GM12878 (cell line): ENCODE data around the gene ADM. TPM values are rescaled to one million over a fixed set of nuclear protein-coding genes. Genes with fewer than 3 reads are reported as not detected.
A peak's percentile ranks its signal among the peaks of the same experiment; 100 is the strongest.

Experiments used
- ASH2L ChIP-seq: fragments of 300-600, 200-600 bp; sonication (generic); IDR thresholded peaks from 2 replicates; pipeline ENCODE4 v1.6.1; 2017; ENCODE audit warnings: low read depth, mild to moderate bottlenecking, borderline replicate concordance
- BACH1 ChIP-seq: fragments of 450-650 bp; IDR thresholded peaks from 2 replicates; pipeline ENCODE4 v1.6.1; 2017; ENCODE audit warnings: mild to moderate bottlenecking, borderline replicate concordance
- BCL11A ChIP-seq: IDR thresholded peaks from 2 replicates; pipeline ENCODE4 v1.6.1; 2011; ENCODE audit warnings: low read depth, low read length
- BHLHE40 ChIP-seq, 2 experiments: fragments of 450-650 bp in 1 of 2; IDR thresholded peaks; 2 replicates each; pipeline ENCODE4 v1.6.1; 2011 to 2017; ENCODE audit warnings: low read depth in 2 of 2, borderline replicate concordance in 1 of 2, improper control_type of control experiment in 1 of 2, low read length in 1 of 2, mild to moderate bottlenecking in 1 of 2
- CBX3 ChIP-seq: fragments of 200-600 bp; sonication (generic); IDR thresholded peaks from 2 replicates; pipeline ENCODE4 v1.6.1; 2016; ENCODE audit warnings: low read depth, borderline replicate concordance
- CEBPB ChIP-seq, 2 experiments: fragments of 150-350 bp in 1 of 2; IDR thresholded peaks; 2 replicates each; pipeline ENCODE4 v1.6.1; 2012 to 2014; ENCODE audit warnings: low read depth in 2 of 2, low read length in 2 of 2, borderline replicate concordance in 1 of 2, inconsistent platforms in 1 of 2
- CTCF ChIP-seq, 3 experiments: IDR thresholded peaks in 2 of 3; conservative IDR thresholded peaks in 1 of 3; 2 replicates each; pipeline ENCODE4 v1.5.1; 2011; ENCODE audit warnings: low read depth in 3 of 3, low read length in 3 of 3, mild to moderate bottlenecking in 3 of 3, control low read depth in 2 of 3, moderate library complexity in 2 of 3, inconsistent platforms in 1 of 3, mixed read lengths in 1 of 3; ENCODE audit not compliant: control insufficient read depth in 2 of 3, insufficient read depth in 1 of 3; ENCODE audit errors: extremely low read depth in 1 of 3
- DPF2 ChIP-seq: fragments of 450-650 bp; IDR thresholded peaks from 2 replicates; pipeline ENCODE4 v1.6.1; 2017; ENCODE audit warnings: mild to moderate bottlenecking
- FOS ChIP-seq: IDR thresholded peaks from 3 replicates; pipeline ENCODE4 v1.6.1; 2011; ENCODE audit warnings: borderline replicate concordance; ENCODE audit not compliant: insufficient read length; ENCODE audit errors: extremely low read depth
- KLF5 ChIP-seq: fragments of 450-650 bp; IDR thresholded peaks from 2 replicates; pipeline ENCODE4 v1.6.1; 2014; ENCODE audit warnings: mild to moderate bottlenecking; ENCODE audit not compliant: partially characterized antibody
- MYB ChIP-seq: fragments of 150-350 bp; IDR thresholded peaks from 2 replicates; pipeline ENCODE4 v1.6.1; 2014; ENCODE audit warnings: mild to moderate bottlenecking, low read depth, low read length, borderline replicate concordance
- POLR2AphosphoS5 ChIP-seq: IDR thresholded peaks from 2 replicates; pipeline ENCODE4 v1.6.1; 2011; ENCODE audit warnings: mild to moderate bottlenecking, low read length, inconsistent platforms
- RAD21 ChIP-seq: IDR thresholded peaks from 2 replicates; pipeline ENCODE4 v1.6.1; 2011; ENCODE audit warnings: mild to moderate bottlenecking, low read depth, low read length, moderate library complexity; ENCODE audit not compliant: insufficient read depth
- RBBP5 ChIP-seq: fragments of 200-600 bp; sonication (generic); conservative IDR thresholded peaks from 2 replicates; pipeline ENCODE4 v1.6.1; 2016
- SUPT20H ChIP-seq: IDR thresholded peaks from 2 replicates; pipeline ENCODE4 v1.6.1; 2011; ENCODE audit warnings: low read depth, mild to moderate bottlenecking, low read length, moderate library complexity, borderline replicate concordance; ENCODE audit not compliant: control insufficient read depth
- TCF12 ChIP-seq: IDR thresholded peaks from 2 replicates; pipeline ENCODE4 v1.6.1; 2011; ENCODE audit warnings: low read depth, mild to moderate bottlenecking, low read length
- ZBTB33 ChIP-seq: fragments of 450-650 bp; IDR thresholded peaks from 2 replicates; pipeline ENCODE4 v1.6.1; 2017; ENCODE audit warnings: mild to moderate bottlenecking
- polyA plus RNA-seq, 11 experiments: library from polyadenylated mRNA; depleted of rRNA in 4 of 11; unstranded in 6 of 11; stranded (reverse) in 5 of 11; fragments of >200 nt; fragmentation: Nextera tagmentation in 4 of 11; fragmentation: Illumina TruSeq in 1 of 11; extraction: Ambion mirVana in 4 of 11; extraction: Trizol in 1 of 11; gene quantifications; 1 replicate in 1 of 11; 2 replicates in 10 of 11; pipeline versions ENCODE4 v1.2.1 to v1.2.3, GENCODE V29; 2011 to 2016; ENCODE audit warnings: inconsistent platforms in 2 of 11, missing spikeins in 2 of 11, low read depth in 1 of 11
- total RNA-seq, 4 experiments: library from RNA; depleted of rRNA in 3 of 4; stranded (reverse); fragments of >200 nt in 3 of 4; fragmentation: Illumina TruSeq in 1 of 4; extraction: Trizol in 1 of 4; gene quantifications; 2 replicates each; pipeline versions ENCODE4 v1.2.1 to v1.2.3, GENCODE V29; 2013 to 2021
- TF ChIP-seq, protein P1 (sequence below): fragments of 450-650 bp; IDR thresholded peaks from 2 replicates; pipeline ENCODE4 v1.6.1; 2016; ENCODE audit warnings: mild to moderate bottlenecking
- TF ChIP-seq, protein P2 (sequence below): fragments of 450-650 bp; IDR thresholded peaks from 2 replicates; pipeline ENCODE4 v1.6.1; 2017; ENCODE audit warnings: mild to moderate bottlenecking, moderate library complexity
- TF ChIP-seq, protein P3 (sequence below): IDR thresholded peaks from 2 replicates; pipeline ENCODE4 v1.6.1; 2012; ENCODE audit warnings: low read depth, low read length, improper control_type of control experiment

The ADM gene
- total and polyA plus RNA-seq, 10 of the 15 experiments (the other 5 are each of a cell fraction or from before 2014, with no cell fraction given) = 0.11 to 4.2 (median 0.21) TPM; not detected in 7

DNA sequence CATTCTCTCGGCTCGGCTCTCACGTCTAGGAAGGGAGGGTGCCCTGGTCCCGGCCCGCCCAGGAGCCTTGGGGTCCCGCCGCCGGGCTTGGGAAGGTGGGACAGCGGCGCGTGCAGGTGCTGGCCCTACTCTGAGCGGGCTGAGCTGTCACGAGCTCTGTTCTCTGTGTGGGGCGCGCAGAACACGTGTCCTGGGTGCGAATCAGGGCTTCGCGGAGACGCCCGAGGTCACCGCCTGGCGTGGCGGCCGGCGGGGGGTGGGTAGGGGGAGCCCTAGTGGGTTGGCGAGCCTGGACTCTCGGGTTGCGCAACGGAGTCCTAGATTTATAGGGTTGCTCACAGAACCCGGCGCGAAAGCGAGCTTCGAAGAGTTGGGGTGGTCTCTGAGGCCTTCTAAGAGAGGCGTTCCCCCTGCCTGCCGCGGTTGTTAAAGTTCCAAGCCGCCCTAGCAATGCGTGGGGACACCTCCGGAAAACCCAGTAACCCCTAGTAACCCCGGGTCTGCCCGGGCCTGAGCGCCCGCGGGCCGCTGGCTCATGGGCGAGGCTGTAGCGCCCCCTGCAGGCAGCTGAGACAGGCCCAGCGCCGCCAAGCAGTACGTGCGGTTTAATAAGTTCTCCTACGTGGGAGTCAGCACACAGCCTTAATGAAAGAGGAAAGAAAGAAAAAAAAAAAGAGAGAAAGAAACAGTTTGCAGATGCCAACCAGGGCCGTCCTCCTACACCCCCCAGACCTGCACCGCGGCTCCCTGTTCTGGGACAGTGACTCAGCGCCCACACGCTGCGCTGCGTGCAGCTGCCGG, 2.7 kb downstream of the ADM start (continued):
- TF ChIP-seq CTCF (IDR thresholded peaks at IDR 0.05 in 2 of 3, conservative IDR thresholded peaks at IDR 0.05 in 1 of 3; ENCODE audit: control insufficient read depth in 2 of 3, extremely low read depth in 1 of 3, insufficient read depth in 1 of 3, low read depth in 3 of 3, low read length in 3 of 3) (peak; percentile 78 to 89 (median 87)), MYB (no peak), ASH2L (no peak), RAD21 (peak; percentile 86), BHLHE40 (IDR thresholded peaks at IDR 0.05; ENCODE audit: borderline replicate concordance in 1 of 2, low read depth in 2 of 2, low read length in 1 of 2) (peak; percentile 64 to 88; a peak in 3 of 4 replicates), RBBP5 (no peak), KLF5 (no peak), CBX3 (no peak), SUPT20H (no peak), FOS (no peak), BCL11A (no peak; the same call in 1 of the 2 replicates), CEBPB (IDR thresholded peaks at IDR 0.05; ENCODE audit: borderline replicate concordance in 1 of 2, low read depth in 2 of 2, low read length in 2 of 2) (no peak), DPF2 (0 out of 2 replicates have a peak, but pooled peaks have one; percentile 60), BACH1 (peak; percentile 68; the same call in 1 of the 2 replicates), POLR2AphosphoS5 (no peak), ZBTB33 (no peak; the same call in 1 of the 2 replicates), TCF12 (peak; percentile 87)
- TF ChIP-seq, protein P1, sequence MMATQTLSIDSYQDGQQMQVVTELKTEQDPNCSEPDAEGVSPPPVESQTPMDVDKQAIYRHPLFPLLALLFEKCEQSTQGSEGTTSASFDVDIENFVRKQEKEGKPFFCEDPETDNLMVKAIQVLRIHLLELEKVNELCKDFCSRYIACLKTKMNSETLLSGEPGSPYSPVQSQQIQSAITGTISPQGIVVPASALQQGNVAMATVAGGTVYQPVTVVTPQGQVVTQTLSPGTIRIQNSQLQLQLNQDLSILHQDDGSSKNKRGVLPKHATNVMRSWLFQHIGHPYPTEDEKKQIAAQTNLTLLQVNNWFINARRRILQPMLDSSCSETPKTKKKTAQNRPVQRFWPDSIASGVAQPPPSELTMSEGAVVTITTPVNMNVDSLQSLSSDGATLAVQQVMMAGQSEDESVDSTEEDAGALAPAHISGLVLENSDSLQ = no peak
- TF ChIP-seq, protein P2, sequence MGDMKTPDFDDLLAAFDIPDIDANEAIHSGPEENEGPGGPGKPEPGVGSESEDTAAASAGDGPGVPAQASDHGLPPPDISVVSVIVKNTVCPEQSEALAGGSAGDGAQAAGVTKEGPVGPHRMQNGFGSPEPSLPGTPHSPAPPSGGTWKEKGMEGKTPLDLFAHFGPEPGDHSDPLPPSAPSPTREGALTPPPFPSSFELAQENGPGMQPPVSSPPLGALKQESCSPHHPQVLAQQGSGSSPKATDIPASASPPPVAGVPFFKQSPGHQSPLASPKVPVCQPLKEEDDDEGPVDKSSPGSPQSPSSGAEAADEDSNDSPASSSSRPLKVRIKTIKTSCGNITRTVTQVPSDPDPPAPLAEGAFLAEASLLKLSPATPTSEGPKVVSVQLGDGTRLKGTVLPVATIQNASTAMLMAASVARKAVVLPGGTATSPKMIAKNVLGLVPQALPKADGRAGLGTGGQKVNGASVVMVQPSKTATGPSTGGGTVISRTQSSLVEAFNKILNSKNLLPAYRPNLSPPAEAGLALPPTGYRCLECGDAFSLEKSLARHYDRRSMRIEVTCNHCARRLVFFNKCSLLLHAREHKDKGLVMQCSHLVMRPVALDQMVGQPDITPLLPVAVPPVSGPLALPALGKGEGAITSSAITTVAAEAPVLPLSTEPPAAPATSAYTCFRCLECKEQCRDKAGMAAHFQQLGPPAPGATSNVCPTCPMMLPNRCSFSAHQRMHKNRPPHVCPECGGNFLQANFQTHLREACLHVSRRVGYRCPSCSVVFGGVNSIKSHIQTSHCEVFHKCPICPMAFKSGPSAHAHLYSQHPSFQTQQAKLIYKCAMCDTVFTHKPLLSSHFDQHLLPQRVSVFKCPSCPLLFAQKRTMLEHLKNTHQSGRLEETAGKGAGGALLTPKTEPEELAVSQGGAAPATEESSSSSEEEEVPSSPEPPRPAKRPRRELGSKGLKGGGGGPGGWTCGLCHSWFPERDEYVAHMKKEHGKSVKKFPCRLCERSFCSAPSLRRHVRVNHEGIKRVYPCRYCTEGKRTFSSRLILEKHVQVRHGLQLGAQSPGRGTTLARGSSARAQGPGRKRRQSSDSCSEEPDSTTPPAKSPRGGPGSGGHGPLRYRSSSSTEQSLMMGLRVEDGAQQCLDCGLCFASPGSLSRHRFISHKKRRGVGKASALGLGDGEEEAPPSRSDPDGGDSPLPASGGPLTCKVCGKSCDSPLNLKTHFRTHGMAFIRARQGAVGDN = no peak
- TF ChIP-seq, protein P3, sequence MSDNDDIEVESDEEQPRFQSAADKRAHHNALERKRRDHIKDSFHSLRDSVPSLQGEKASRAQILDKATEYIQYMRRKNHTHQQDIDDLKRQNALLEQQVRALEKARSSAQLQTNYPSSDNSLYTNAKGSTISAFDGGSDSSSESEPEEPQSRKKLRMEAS = peak; percentile 49
